Head of caudate nucleus (tissue), 42 donors: ENCODE results near the gene XIAP.
"Not testable (repeated sequence)": the region's sequence is repeated elsewhere in the genome, so short reads cannot be mapped to it uniquely, and the experiment has no call there.

Source experiments
- DNase-seq, 42 donors: peaks; one replicate each; pipeline versions ENCODE4 v3.0.0 to v3.0.0-alpha.2; 2020 to 2021; ENCODE audit warnings: mixed read lengths in 7 of 42
- intact Hi-C: fragments of 100-400 bp; cut with DNase I; formaldehyde crosslinking; loops from one replicate; pipeline ENCODE4 v1.15.0; 2022

The XIAP gene

GRCh38 chrX:123869488-123869887, 9.6 kb downstream of the XIAP start:
- intact Hi-C loops: no loop called here
- no peak for DNase-seq

DNA sequence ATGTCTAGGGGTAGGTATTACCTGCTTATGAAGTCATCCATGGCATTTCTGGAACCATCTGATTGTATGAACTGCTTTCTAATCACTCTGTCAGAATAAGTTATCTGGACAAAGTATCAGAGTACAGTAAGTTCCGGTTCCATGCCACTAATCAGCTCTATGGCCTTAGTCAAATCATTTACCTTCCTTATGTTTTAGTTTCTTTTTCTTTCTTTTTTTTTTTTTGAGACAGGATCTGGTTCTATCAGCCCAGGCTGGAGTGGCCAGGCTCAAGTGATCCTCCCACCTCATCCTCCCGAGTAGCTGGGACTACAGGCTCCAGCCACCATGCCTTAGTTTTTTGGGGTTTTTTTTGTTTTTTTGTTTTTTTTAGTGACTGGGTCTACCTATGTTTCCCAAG, 11.5 kb downstream of the XIAP start:
- intact Hi-C loops: no loop called here
- DNase-seq: no peak

- intact Hi-C loops: no loop called here
- no peak for DNase-seq
Observed at GRCh38 chrX:123873956-123874355, 14.1 kb downstream of the XIAP start.

GRCh38 chrX:123876177-123876576, 16.3 kb downstream of the XIAP start:
- no peak for DNase-seq
- intact Hi-C loops: no loop called here

GRCh38 chrX:123876844-123877243, 17.0 kb downstream of the XIAP start:
- intact Hi-C loops: no loop called here
- DNase-seq: no peak

DNA sequence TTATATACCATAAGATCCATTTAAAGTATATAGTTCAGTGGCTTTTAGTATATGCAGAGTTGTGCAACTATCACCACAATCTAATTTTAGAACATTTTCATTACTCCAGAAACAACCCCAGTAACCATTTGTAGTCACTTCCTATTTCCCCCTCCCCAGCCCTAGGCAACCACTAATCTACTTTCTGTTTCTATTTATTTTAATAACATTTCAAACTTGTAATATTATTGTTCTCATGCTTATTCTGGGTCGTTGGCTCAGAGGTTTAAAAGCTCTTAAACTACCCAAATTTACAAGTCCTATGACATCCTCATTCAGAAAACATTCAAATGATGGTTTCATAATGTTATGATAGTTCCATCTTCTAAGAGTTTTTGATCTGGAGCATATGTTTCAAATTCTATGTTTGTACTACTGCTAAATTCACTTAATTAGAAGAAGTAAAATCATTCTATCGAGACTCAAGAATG, 18.4 kb downstream of the XIAP start:
- DNase-seq: no peak
- intact Hi-C loops: no loop called here

- intact Hi-C loops: no loop called here
- no peak for DNase-seq
Observed at GRCh38 chrX:123881330-123881729, 21.5 kb downstream of the XIAP start.

GRCh38 chrX:123882391-123882790, 22.5 kb downstream of the XIAP start:
- intact Hi-C loops: no loop called here
- DNase-seq: no peak

- peak in 10 of 42 donors; percentile 8 to 61 (median 23) for DNase-seq
- intact Hi-C loops: no loop called here
Observed at GRCh38 chrX:123884809-123885408, 25.1 kb downstream of the XIAP start.

- no peak for DNase-seq
- intact Hi-C loops: no loop called here
Observed at GRCh38 chrX:123899701-123900100, 39.8 kb downstream of the XIAP start.

- DNase-seq, intact Hi-C loops: not testable (repeated sequence)
Observed at GRCh38 chrX:123903261-123903660, 43.4 kb downstream of the XIAP start.

- intact Hi-C loops: no loop called here
- no peak for DNase-seq
Observed at GRCh38 chrX:123905332-123905731, 45.5 kb downstream of the XIAP start.

GRCh38 chrX:123906557-123907316, 46.9 kb downstream of the XIAP start:
- intact Hi-C loops: no loop called here

GRCh38 chrX:123909523-123909922, 49.7 kb downstream of the XIAP start:
- intact Hi-C loops: no loop called here
- no peak for DNase-seq

More at GRCh38 chrX:123906557-123907316, 46.9 kb downstream of the XIAP start:
- DNase-seq: no peak

- no peak for DNase-seq
- intact Hi-C loops: no loop called here
Observed at GRCh38 chrX:123917069-123917468, 57.2 kb downstream of the XIAP start.

DNA sequence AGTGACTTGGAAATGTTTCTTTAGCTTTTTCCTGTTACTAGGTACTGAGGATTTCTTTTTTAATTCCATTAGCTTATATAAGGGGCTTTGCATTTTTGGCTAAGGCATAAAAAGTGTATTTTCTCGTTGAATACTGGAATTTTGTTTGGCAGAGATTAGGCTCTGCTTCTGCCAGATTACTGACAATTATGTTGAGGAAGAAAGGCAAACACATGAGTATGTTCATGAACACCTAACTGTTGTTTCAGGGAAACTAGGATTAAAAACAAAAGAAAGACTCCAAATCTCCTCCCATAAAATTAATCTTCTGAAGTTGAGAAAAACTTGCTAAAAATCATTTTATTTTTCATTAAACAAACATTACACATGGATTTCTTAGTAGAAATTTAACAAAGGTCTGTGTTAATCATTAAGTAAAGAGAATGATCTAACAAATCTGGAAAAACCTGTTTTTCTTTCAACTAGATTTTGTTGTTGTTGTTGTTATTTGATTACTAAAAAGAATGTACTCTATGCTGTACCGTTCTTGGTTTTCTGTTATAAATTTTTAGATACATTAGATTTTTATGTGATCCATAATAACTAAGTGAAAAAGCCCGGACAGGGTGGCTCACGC, 58.4 kb downstream of the XIAP start:
- intact Hi-C loops: no loop called here
- DNase-seq: no peak

DNA sequence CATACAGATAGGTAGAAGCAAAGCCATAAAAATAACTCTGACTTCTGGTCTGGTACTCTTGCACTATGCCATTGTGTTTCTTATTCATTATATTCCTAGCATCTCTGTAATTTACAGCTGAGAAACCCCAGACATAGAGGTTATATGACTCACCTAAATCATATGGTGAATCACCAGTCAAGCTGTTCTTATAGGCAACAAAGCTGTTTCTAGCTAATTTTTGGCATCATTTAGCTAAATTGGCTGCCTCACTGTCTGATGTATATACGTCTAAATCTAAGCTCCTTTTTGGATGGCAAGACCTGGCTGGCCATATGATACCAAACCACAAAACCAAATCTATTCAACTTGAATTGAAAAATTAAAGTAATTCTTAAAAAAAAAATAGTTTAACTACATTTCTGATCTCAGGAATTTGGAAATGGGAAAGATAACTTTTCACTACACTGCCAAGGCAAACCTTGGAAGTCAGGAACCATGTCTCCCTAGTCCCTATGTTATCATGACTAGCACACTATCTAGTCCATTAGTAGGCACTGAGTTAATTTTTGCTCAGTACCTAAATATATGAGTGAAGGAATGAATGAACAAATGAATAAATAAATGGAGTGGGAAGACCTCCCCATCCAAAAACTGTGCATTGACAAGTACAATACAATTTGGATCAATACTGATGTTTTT, 60.4 kb downstream of the XIAP start:
- no peak for DNase-seq
- intact Hi-C loops: no loop called here

- intact Hi-C loops: no loop called here
- no peak for DNase-seq
Observed at GRCh38 chrX:123923211-123923610, 63.4 kb downstream of the XIAP start.

DNA sequence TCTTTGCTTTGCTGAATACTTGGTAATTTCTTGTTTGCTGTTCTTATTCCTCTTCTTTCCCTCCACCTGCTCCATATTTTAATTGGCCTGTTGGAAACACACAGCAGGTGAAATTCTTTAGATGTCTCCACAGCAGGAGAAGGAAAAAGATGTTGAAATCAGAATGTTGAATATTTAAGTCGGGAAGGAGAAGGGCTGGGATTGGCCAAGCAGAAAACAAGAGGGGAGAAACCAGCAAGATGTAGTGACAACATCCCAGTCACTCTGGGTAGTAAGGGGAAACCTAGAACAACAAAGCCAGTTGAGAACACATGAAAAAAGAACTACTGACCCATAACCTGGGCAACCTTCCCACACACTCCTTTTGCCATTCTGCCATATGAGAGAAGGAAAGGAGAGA, 64.3 kb downstream of the XIAP start:
- intact Hi-C loops: no loop called here
- no peak for DNase-seq

DNA sequence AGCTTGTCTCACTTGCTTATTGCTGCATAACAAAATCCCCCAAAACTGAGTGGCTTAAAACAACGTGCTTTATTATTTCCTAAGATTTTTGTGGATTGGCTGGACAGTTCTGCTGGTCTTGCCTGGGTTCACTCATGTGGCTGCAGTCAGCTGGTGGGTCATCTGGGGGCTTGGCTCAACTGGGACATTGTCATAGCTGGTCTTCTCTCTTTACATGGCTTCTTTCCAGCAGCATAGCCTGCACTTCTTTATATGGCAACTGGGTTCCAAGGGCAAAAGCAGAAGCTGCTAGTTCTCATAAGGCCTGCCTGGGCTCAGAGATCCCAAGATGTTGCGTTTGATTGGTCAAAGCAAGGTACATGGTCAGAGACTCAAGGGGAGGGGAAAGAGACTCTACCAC, 68.0 kb downstream of the XIAP start:
- no peak for DNase-seq
- intact Hi-C loops: no loop called here
